Measurements from ENCODE around the gene ADORA1. TPM values are rescaled to one million over a fixed set of nuclear protein-coding genes. Genes with fewer than 3 reads are reported as not detected.

Gene ADORA1
- total and polyA plus RNA-seq, 2 donors from 2014 or later: 4.9 to 21.2 TPM

GRCh38 chr1:203197625-203198024 is 70.1 kb downstream of the ADORA1 start:
- FAIRE-seq (no peak), DNase-seq (no peak)
- Histone ChIP-seq H3K27me3 (ENCODE audit: control insufficient read depth, insufficient read depth, low read length) (no peaks in the 10 kb centered on the region), H3K9me3 (ENCODE audit: control insufficient read depth in 2 of 3, insufficient read depth in 1 of 3, low read length in 3 of 3) (no peaks in the 10 kb centered on the region), H3K9ac (ENCODE audit: low read length in 3 of 3) (no peak overlapping the region), H3K27ac (ENCODE audit: low read depth in 2 of 2, low read length in 2 of 2) (no peak overlapping the region), H3K36me3 (ENCODE audit: control insufficient read depth in 2 of 3, insufficient read depth in 3 of 3, low read length in 3 of 3) (no peaks in the 10 kb centered on the region), H3K4me1 (ENCODE audit: control insufficient read depth in 2 of 3, insufficient read depth in 2 of 3, low read depth in 1 of 3, low read length in 3 of 3) (no peaks in the 10 kb centered on the region), H3K4me3 (ENCODE audit: low read length in 3 of 3) (no peak overlapping the region)
- TF ChIP-seq, protein P1, sequence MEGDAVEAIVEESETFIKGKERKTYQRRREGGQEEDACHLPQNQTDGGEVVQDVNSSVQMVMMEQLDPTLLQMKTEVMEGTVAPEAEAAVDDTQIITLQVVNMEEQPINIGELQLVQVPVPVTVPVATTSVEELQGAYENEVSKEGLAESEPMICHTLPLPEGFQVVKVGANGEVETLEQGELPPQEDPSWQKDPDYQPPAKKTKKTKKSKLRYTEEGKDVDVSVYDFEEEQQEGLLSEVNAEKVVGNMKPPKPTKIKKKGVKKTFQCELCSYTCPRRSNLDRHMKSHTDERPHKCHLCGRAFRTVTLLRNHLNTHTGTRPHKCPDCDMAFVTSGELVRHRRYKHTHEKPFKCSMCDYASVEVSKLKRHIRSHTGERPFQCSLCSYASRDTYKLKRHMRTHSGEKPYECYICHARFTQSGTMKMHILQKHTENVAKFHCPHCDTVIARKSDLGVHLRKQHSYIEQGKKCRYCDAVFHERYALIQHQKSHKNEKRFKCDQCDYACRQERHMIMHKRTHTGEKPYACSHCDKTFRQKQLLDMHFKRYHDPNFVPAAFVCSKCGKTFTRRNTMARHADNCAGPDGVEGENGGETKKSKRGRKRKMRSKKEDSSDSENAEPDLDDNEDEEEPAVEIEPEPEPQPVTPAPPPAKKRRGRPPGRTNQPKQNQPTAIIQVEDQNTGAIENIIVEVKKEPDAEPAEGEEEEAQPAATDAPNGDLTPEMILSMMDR (IDR thresholded peaks at IDR 0.05; ENCODE audit: borderline replicate concordance, extremely low read depth, insufficient read depth): no peak
- intact Hi-C loops (cut with DNase I): no loop called here

- FAIRE-seq: no peak
- intact Hi-C loops (cut with DNase I): no loop called here
- no peak overlapping the region for H3K9ac ChIP-seq (ENCODE audit: low read length in 3 of 3)
- TF ChIP-seq, protein P1 (IDR thresholded peaks at IDR 0.05; ENCODE audit: borderline replicate concordance, extremely low read depth, insufficient read depth): no peak
- no peak overlapping the region for H3K27ac ChIP-seq (ENCODE audit: low read depth in 2 of 2, low read length in 2 of 2)
- H3K9me3 ChIP-seq (ENCODE audit: control insufficient read depth in 2 of 3, insufficient read depth in 1 of 3, low read length in 3 of 3): no peaks in the 10 kb centered on the region
- no peaks in the 10 kb centered on the region for H3K4me1 ChIP-seq (ENCODE audit: control insufficient read depth in 2 of 3, insufficient read depth in 2 of 3, low read depth in 1 of 3, low read length in 3 of 3)
- DNase-seq: no peak
- no peak overlapping the region for H3K4me3 ChIP-seq (ENCODE audit: low read length in 3 of 3)
- no peaks in the 10 kb centered on the region for H3K27me3 ChIP-seq (ENCODE audit: control insufficient read depth, insufficient read depth, low read length)
- H3K36me3 ChIP-seq (ENCODE audit: control insufficient read depth in 2 of 3, insufficient read depth in 3 of 3, low read length in 3 of 3): no peaks in the 10 kb centered on the region
Measured at GRCh38 chr1:203199002-203199401, 71.5 kb downstream of the ADORA1 start.

GRCh38 chr1:203199481-203199815 is 71.9 kb downstream of the ADORA1 start:
- DNase-seq (no peak), FAIRE-seq (no peak)
- TF ChIP-seq, protein P1 (IDR thresholded peaks at IDR 0.05; ENCODE audit: borderline replicate concordance, extremely low read depth, insufficient read depth): no peak

More at GRCh38 chr1:203199481-203199815, 71.9 kb downstream of the ADORA1 start:
- no peaks in the 10 kb centered on the region for H3K9me3 ChIP-seq (ENCODE audit: control insufficient read depth in 2 of 3, insufficient read depth in 1 of 3, low read length in 3 of 3)
- H3K36me3 ChIP-seq (ENCODE audit: control insufficient read depth in 2 of 3, insufficient read depth in 3 of 3, low read length in 3 of 3): no peaks in the 10 kb centered on the region
- H3K4me1 ChIP-seq (ENCODE audit: control insufficient read depth in 2 of 3, insufficient read depth in 2 of 3, low read depth in 1 of 3, low read length in 3 of 3): no peaks in the 10 kb centered on the region
- H3K27ac ChIP-seq (ENCODE audit: low read depth in 2 of 2, low read length in 2 of 2): no peak overlapping the region
- H3K4me3 ChIP-seq (ENCODE audit: low read length in 3 of 3): no peak overlapping the region
- H3K9ac ChIP-seq (ENCODE audit: low read length in 3 of 3): no peak overlapping the region
- H3K27me3 ChIP-seq (ENCODE audit: control insufficient read depth, insufficient read depth, low read length): no peaks in the 10 kb centered on the region
- intact Hi-C loops (cut with DNase I): no loop called here
